Keratinocyte (primary cell): ENCODE measurements around the gene MEG3. TPM values are rescaled to one million over a fixed set of nuclear protein-coding genes. Genes with fewer than 3 reads are reported as not detected.

Experiments
- DNase-seq: peaks from one replicate; pipeline ENCODE4 v3.0.0-alpha.2; 2011; ENCODE audit warnings: low read depth, missing footprints, low spot score
- FAIRE-seq: peaks from 2 replicates; lab custom pipeline; 2011; peaks lifted over from hg19 to GRCh38; lab: Jason Lieb, UNC
- H2AFZ ChIP-seq: 2 replicates; pipeline ENCODE4 v1.6.0; 2012; ENCODE audit warnings: low read length, control low read depth, inconsistent platforms; ENCODE audit not compliant: control insufficient read depth
- H3K27ac ChIP-seq: 2 replicates; pipeline ENCODE4 v1.5.1; 2011; ENCODE audit warnings: low read length; ENCODE audit not compliant: control insufficient read depth, insufficient read depth
- H3K27me3 ChIP-seq: 3 replicates; pipeline ENCODE4 v1.6.0; 2011; ENCODE audit warnings: low read length; ENCODE audit not compliant: control insufficient read depth, insufficient read depth; ENCODE audit errors: extremely low read depth
- H3K36me3 ChIP-seq, 2 experiments: 2 replicates in 1 of 2; 3 replicates in 1 of 2; pipeline ENCODE4 v1.5.1; 2011; ENCODE audit warnings: low read length in 2 of 2, mild to moderate bottlenecking in 1 of 2; ENCODE audit not compliant: control insufficient read depth in 2 of 2, insufficient read depth in 2 of 2; ENCODE audit errors: extremely low read depth in 1 of 2
- H3K4me1 ChIP-seq: 3 replicates; pipeline ENCODE4 v1.5.1; 2011; ENCODE audit warnings: low read length; ENCODE audit not compliant: control insufficient read depth, insufficient read depth; ENCODE audit errors: extremely low read depth
- H3K4me2 ChIP-seq: 3 replicates; pipeline ENCODE4 v1.6.0; 2011; ENCODE audit warnings: low read depth, low read length; ENCODE audit not compliant: control insufficient read depth, insufficient read depth; ENCODE audit errors: extremely low read depth
- H3K4me3 ChIP-seq, 3 experiments: fragments of 200-600 bp in 1 of 3; sonication (generic) in 1 of 3; 2 replicates in 2 of 3; 3 replicates in 1 of 3; pipeline ENCODE4 v1.5.1; 2011 to 2016; ENCODE audit warnings: low read length in 3 of 3, mild to moderate bottlenecking in 3 of 3, control low read depth in 2 of 3, inconsistent platforms in 1 of 3, low read depth in 1 of 3, mixed read lengths in 1 of 3, mixed run types in 1 of 3, moderate library complexity in 1 of 3; ENCODE audit not compliant: control insufficient read depth in 2 of 3, insufficient read depth in 2 of 3; ENCODE audit errors: extremely low read depth in 1 of 3
- H3K79me2 ChIP-seq: 2 replicates; pipeline ENCODE4 v1.6.0; 2012; ENCODE audit warnings: low read length; ENCODE audit not compliant: control insufficient read depth, insufficient read depth
- H3K9ac ChIP-seq: 3 replicates; pipeline ENCODE4 v1.6.0; 2011; ENCODE audit warnings: low read length; ENCODE audit not compliant: control insufficient read depth, insufficient read depth; ENCODE audit errors: extremely low read depth
- H3K9me1 ChIP-seq: 3 replicates; pipeline ENCODE4 v1.6.0; 2011; ENCODE audit warnings: low read length; ENCODE audit not compliant: control insufficient read depth, insufficient read depth; ENCODE audit errors: extremely low read depth
- H3K9me3 ChIP-seq: 2 replicates; pipeline ENCODE4 v1.5.1; 2012; ENCODE audit warnings: low read depth, low read length; ENCODE audit not compliant: control insufficient read depth
- H4K20me1 ChIP-seq: 3 replicates; pipeline ENCODE4 v1.6.0; 2011; ENCODE audit warnings: low read length; ENCODE audit not compliant: control insufficient read depth, insufficient read depth; ENCODE audit errors: extremely low read depth
- CTCF ChIP-seq, 3 experiments: IDR thresholded peaks in 1 of 3; conservative IDR thresholded peaks in 1 of 3; optimal IDR thresholded peaks in 1 of 3; 2 replicates in 2 of 3; 3 replicates in 1 of 3; pipeline versions ENCODE3 to v1.5.1; 2011; ENCODE audit warnings: low read length in 3 of 3, mild to moderate bottlenecking in 3 of 3, moderate library complexity in 2 of 3, control low read depth in 1 of 3, inconsistent platforms in 1 of 3; ENCODE audit not compliant: insufficient read depth in 2 of 3; ENCODE audit errors: extremely low read depth in 1 of 3
- EZH2 ChIP-seq: IDR thresholded peaks from one replicate; pipeline ENCODE4 v1.6.1; 2012; ENCODE audit warnings: inconsistent platforms, mild to moderate bottlenecking, low read length, moderate library complexity
- dilution Hi-C: fragments of 300-500 bp; cut with MboI; formaldehyde crosslinking; loops from one replicate; pipeline ENCODE4 v1.7.0; 2020; ENCODE audit warnings: low sequenced_read_pairs; ENCODE audit not compliant: extremely low pct_ligation_motif_present
- polyA plus RNA-seq, 5 experiments: library from polyadenylated mRNA; depleted of rRNA in 3 of 5; stranded (reverse) in 3 of 5; stranded (forward) in 1 of 5; unstranded in 1 of 5; fragments of >200 nt; gene quantifications; 1 replicate in 1 of 5; 2 replicates in 3 of 5; 3 replicates in 1 of 5; pipeline versions ENCODE4 v1.2.1 to v1.2.3, GENCODE V29; 2011 to 2012; ENCODE audit warnings: missing spikeins in 2 of 5, low read depth in 1 of 5, low replicate concordance in 1 of 5

The MEG3 gene
- polyA plus RNA-seq, 1 donor (not counting 4 experiments of a cell fraction or from before 2014, with no cell fraction given): 5.6 TPM

GRCh38 chr14:100865682-100866591, 40.0 kb downstream of the MEG3 start:
- no peak overlapping the region for H3K27ac ChIP-seq
- no peaks in the 10 kb centered on the region for H3K9me1 ChIP-seq
- H3K9ac ChIP-seq: no peak overlapping the region
- no peaks in the 10 kb centered on the region for H3K4me1 ChIP-seq
- DNase-seq: no peak
- no peak overlapping the region for H3K4me3 ChIP-seq
- H2AFZ ChIP-seq: no peak overlapping the region
- H3K4me2 ChIP-seq: no peak overlapping the region
- no peaks in the 10 kb centered on the region for H3K9me3 ChIP-seq
- no peaks in the 10 kb centered on the region for H4K20me1 ChIP-seq
- TF ChIP-seq EZH2 (no peak), CTCF (optimal IDR thresholded peaks at IDR 0.05 in 1 of 3, IDR thresholded peaks at IDR 0.05 in 1 of 3, conservative IDR thresholded peaks at IDR 0.05 in 1 of 3; ENCODE audit: extremely low read depth in 1 of 3, insufficient read depth in 2 of 3, low read length in 3 of 3) (no peak)
- H3K36me3 ChIP-seq: no peaks in the 10 kb centered on the region
- no peaks in the 10 kb centered on the region for H3K27me3 ChIP-seq
- dilution Hi-C loops: no loop called here
- no peaks in the 10 kb centered on the region for H3K79me2 ChIP-seq
- no peak for FAIRE-seq

- Histone ChIP-seq H3K4me1 (no peaks in the 10 kb centered on the region), H3K36me3 (no peaks in the 10 kb centered on the region), H4K20me1 (no peaks in the 10 kb centered on the region), H3K27ac (no peak overlapping the region), H3K79me2 (no peaks in the 10 kb centered on the region), H3K4me2 (no peak overlapping the region), H3K9me1 (no peaks in the 10 kb centered on the region), H3K4me3 (no peak overlapping the region), H3K9me3 (no peaks in the 10 kb centered on the region), H2AFZ (no peak overlapping the region), H3K9ac (no peak overlapping the region), H3K27me3 (no peaks in the 10 kb centered on the region)
- dilution Hi-C loops: no loop called here
- no peak for TF ChIP-seq EZH2
- no peak for TF ChIP-seq CTCF (optimal IDR thresholded peaks at IDR 0.05 in 1 of 3, IDR thresholded peaks at IDR 0.05 in 1 of 3, conservative IDR thresholded peaks at IDR 0.05 in 1 of 3; ENCODE audit: extremely low read depth in 1 of 3, insufficient read depth in 2 of 3, low read length in 3 of 3)
- FAIRE-seq (no peak), DNase-seq (no peak)
Measured at GRCh38 chr14:100866666-100867630, 41.0 kb downstream of the MEG3 start.
